Measurements from ENCODE around the gene ABCC1.

Gene ABCC1

DNA sequence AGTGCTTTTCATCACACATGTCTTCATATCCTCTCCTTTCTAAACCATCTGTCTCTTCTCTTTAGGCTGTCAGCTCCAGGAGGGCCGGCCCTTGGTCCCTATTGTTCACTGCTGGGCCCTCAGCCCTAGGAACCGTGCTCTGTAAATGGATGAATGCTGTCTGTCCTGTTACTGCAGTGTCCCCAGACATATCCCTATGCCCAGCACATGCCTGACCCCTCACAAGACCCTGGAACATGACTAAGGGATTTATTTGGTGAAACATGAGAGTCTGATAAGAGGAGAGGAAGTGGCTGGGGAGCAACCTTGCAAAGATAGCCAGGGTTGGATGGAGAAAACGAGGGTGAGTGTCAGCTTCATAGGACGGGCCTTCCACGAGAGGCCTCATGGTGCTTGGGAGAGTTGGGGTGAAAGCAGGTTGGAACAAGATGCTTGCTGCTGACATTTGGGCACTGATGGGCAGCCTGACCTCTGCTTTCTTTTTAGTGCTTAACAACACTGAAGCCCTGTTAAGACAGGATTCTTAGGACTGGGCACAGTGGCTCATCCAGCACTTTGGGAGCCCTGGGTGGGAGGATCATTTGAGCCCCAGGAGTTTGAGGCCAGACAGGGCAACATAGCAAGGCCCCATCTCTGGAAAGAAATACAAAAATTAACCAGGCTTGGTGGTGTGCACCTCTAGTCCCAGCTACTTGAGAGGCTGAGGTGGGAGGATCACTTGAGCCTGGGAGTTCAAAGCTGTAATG lies 39.0 kb downstream of the ABCC1 start:
- DNase-seq (ENCODE audit: low read depth in 3 of 3, low spot score in 1 of 3), result no peak

DNA sequence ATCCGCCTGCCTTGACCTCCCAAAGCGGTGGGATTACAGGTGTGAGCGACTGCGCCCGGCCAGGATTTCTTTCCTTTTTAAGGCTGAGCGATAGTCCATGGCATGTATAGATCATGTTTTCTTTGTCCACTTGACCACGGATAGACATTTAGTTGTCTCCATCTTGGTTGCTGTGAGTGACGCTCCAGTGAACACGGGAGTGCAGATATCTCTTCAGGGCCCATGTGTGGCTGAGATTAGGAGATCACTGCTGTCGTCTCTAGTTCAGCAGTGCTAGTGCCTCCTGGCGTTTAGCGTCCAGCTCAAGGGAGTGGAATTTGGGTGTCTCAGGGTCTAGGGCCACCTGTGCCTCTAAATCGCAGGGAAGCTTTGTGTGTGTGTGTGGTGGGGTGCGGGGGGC lies 41.5 kb downstream of the ABCC1 start:
- DNase-seq (ENCODE audit: low read depth in 3 of 3, low spot score in 1 of 3), result no peak

DNA sequence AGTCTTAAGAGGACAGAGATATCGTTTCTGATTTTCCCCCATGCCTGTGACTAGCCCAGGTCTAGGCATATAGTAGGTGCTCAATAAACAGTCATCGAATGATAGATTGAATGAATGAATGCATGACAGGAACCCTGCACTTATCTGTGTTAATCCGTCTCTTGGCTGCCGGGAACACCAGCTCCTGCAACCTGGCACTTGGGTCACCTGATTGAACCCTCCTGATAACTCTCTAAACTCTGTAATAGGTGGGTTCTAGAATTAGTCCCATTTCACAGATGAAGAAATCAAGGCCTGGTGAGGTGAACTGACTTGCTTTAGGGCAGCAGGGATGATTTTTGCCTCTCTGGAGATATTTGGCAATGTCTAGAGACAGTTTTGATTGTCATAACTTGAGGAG lies 43.7 kb downstream of the ABCC1 start:
- DNase-seq (ENCODE audit: low read depth in 3 of 3, low spot score in 1 of 3), result no peak

DNA sequence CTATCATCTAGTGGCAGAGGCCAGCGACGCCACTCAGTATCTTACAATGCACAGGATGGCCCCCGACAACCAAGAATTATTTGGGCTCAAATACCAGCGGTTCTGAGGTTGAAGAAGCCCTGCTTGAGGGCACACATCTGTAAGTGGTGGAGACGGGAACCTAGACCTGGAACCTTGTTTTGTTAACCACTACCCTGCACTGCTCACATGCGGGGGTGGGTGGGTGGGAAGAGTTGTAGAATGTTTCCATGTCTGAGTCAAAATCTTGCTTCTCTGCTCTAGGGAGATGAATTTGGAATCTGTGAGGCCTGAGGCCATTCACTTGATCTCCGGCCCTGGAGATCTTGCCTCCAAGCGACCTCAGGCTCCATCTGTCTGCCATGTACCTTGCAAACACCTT lies 44.1 kb downstream of the ABCC1 start:
- no peak for DNase-seq (ENCODE audit: low read depth in 3 of 3, low spot score in 1 of 3)

DNA sequence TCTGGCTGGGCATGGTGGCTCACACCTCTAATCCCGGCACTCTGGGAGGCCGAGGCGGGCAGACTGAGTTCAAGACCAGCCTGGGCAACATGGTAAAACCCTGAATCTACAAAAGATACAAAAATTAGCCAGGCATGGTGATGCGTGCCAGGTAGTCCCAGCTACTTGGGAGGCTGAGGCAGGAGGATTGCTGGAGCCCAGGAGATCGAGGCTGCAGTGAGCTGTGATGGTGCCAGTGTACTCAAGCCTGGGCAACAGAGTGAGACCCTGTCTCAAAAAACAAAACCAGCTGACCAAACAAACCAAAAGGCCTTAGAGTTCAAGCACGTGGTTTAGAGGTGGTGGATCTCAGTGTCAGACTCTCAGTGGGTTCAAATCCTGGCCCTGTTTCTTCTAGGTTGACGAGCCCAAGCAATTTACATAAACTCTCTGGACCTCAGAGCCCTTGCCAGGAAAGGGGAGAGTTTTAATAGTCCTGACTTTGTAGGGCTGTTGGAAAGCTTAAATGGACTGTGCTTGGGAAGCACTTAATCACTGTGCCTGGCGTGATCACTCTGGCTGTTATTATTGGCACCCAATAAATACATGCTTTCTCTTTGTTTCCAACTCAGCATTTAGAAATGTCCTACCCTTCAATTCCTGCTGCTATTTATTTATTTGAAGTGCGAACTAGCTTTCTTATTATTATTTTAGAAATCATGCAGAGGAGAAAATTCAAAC lies 44.7 kb downstream of the ABCC1 start:
- DNase-seq (ENCODE audit: low read depth in 3 of 3, low spot score in 1 of 3), result no peak

DNA sequence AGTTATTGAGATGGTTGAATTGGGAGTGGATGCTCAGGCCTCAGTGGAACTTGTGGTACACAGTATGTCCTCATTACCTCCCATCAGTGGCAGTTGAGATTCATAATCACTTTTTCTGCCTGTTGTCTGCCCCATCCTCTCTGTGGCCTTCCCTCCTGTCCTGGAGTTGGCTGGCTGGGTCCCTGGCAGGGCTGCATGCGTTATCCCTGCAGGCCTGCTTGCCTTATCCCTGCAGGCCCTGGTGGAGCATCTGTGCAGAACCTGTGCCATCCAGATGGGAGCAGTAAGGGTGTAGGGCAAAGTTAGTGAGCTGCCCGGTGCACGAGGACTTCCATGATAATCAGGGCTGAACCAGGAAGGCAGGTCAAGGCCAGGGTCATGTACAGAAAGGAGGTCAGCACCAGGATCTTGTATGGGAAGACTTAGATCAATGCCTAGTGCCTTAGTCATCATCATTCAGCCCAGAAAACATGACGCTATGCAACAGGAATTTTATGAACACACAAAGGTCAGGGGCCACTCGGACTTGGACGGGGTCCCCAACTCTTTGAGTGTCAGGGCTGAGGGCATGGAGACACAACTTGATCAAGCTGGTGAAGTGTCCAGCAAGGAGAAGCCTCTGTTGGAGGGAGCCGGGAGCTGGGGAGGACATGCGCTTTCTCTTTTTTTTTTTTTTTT lies 47.2 kb downstream of the ABCC1 start:
- DNase-seq (ENCODE audit: low read depth in 3 of 3, low spot score in 1 of 3), result no peak

DNA sequence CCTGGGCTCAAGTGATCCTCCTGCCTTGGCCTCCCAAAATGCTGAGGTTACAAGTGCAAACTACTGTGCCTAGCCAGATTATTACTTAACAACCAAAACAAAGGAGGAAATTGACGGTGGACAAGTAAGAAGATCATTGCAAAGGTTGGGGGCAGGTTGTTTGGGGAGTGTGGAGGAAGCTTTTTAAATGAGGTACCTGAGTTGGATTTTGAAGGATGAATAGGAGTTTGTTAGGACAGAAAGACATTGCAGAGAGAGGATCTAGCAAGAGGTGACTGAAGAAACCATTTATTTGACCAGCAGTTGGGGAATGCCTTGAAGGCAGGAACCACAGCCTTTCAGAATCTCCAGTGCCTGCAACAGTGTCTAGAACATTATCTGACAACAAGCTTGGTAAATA lies 51.3 kb downstream of the ABCC1 start:
- DNase-seq (ENCODE audit: low read depth in 3 of 3, low spot score in 1 of 3), result no peak

DNA sequence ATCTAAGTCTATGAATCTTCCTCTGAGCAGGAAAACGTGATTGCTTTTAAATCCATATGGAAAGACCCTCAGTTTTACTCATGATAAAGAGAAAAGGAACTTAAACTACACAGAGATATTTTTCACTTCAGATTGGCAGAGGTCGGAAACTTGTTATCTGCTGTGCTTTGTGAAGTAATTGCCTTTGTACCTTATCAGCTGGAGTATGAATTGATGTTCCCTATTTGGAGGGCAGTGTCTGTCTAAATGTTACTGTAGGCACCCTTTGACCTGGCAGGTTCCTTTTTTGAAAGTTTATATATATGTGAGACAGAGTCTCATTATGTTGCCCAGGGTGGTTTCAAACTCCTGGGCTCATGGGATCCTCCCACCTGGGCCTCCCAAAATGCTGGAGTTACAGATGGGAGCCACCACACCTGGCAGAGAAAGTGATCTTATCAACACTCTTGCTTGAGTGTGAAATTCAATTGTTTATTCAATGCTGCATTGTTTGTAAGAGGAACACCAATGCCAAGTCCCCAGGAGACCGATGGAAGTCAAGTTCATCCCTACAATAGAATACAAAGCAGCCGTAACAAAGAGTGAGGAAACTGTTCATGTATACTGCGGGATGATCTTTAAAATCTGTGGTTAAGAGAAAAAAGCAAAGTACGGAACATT lies 52.3 kb downstream of the ABCC1 start:
- no peak for DNase-seq (ENCODE audit: low read depth in 3 of 3, low spot score in 1 of 3)

DNA sequence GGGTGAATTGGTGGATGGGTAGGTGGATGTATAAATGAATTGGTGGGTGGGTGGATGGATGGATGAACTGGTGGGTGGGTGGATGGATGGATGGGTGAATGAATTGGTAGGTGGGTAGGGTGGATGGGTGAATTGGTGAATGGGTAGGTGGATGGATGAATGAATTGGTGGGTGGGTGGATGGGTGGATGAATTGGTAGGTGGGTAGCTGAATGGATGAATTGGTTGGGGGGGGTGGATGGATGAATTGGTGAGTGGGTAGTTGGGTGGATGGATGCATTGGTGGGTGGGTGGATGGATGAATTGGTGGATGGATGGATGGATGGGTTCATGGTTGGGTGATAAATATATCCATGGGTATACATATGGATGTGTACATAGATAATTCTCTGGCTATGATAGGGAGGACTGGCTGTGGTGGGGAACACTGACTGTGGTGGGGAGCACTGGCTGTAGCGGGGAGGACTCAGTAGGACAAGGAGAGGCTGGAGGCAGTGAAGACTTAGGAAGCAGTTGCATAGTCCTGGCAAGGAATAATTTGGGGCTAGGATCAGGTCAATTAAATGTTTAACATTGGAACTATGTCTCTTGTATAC lies 54.4 kb downstream of the ABCC1 start:
- no peak for DNase-seq (ENCODE audit: low read depth in 3 of 3, low spot score in 1 of 3)

DNA sequence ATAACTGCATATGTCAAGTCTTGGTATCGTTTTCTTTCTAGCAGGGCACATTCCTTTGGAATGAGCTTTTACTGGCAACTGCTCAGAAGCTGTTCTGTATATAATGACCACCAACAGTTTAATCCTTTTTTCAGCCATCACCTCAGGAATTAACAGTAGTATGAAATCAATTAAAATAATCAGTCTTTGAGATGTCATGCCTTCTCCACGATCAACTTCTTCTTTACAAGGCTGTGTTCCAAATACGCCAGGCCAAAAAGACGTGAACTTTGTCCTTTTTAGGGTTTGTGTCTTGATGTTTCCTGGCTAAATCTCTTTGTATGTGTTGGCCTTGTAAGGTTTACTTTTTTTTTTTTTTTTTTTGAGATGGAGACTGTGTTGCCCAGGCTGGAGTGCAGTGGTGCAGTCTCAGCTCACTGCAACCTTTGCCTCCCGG lies 54.9 kb downstream of the ABCC1 start:
- DNase-seq (ENCODE audit: low read depth in 3 of 3, low spot score in 1 of 3), result no peak

DNA sequence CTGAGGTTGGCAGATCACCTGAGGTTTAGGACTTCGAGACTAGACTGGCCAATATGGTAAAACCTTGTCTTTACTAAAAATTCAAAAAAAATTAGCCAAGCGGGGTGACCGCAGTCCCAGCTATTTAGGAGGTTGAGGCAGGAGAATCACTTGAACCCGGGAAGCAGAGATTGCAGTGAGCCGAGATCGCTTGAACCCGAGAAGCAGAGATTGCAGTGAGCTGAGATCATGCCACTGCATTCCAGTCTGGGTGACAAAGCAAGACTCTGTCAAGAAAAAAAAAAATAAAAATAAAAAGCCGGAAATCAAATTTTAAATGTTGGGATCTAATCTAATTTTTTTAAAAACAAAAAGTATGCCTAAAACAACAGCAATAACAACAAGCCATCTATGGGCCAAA lies 56.3 kb downstream of the ABCC1 start:
- no peak for DNase-seq (ENCODE audit: low read depth in 3 of 3, low spot score in 1 of 3)

DNA sequence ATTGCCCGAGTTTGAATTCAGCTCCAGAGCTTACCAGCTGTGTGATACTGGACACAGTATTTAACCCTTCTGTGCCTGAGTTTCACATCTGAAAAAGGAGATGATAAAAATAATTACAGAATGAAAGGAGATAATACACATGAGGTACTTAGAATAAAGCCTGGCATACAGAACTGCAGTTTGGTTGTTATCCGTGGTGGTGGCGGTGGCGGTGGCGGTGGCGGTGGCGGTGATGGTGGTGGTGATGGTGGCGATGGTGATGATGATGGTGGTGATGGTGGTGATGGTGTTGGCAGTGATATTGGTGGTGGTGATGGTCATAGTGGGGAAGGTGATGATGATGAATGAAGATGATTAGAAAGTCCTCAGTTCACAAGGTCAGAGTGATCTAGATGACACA lies 57.2 kb downstream of the ABCC1 start:
- DNase-seq (ENCODE audit: low read depth in 3 of 3, low spot score in 1 of 3), result no peak

DNA sequence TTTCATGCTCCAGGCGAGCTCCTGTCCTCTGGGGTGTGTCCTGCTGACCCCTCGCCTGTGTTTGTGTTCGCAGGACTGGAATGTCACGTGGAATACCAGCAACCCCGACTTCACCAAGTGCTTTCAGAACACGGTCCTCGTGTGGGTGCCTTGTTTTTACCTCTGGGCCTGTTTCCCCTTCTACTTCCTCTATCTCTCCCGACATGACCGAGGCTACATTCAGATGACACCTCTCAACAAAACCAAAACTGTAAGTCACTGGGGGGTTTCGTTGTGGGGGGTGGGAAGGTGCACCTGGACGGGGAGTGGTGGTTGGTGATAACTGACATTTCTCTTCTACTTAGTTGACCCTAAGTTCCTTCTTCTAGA lies 58.3 kb downstream of the ABCC1 start:
- no peak for DNase-seq (ENCODE audit: low read depth in 3 of 3, low spot score in 1 of 3)

DNA sequence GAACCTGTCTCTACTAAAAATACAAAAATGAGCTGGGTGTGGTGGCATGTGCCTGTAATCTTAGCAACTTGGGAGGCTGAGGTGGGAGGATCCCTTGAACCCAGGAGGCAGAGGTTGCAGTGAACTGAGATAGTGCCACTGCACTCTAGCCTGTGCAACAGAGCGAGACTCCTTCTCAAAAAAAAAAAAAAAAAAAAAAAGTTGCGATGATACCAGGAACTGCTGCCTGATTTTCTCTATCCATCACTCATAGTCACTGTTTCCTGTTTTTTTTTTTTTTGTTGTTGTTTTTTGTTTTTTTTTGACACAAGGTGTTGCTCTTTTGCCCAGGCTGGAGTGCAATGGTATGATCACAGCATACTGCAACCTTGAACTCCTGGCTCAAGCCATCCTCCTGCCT lies 59.2 kb downstream of the ABCC1 start:
- no peak for DNase-seq (ENCODE audit: low read depth in 3 of 3, low spot score in 1 of 3)

DNA sequence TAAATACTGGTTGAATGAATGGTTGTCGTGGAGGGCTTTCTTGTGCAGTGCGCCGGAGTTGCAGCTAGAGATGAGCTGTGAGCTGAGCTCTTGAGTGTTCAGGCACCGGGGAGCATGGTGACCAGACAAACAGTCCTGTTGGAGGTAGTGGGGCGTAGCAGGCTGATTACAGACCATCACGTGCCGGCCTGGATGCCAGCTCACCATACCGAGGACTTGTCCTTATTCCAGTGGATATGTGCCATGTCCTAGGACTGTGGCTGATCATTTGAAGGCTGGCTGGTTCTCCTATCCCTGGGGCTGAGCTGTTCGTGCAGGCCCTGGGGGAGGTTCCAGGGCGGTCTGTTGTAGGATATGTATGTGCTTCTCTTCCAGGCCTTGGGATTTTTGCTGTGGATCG lies 60.0 kb downstream of the ABCC1 start:
- DNase-seq (ENCODE audit: low read depth in 3 of 3, low spot score in 1 of 3), result no peak

DNA sequence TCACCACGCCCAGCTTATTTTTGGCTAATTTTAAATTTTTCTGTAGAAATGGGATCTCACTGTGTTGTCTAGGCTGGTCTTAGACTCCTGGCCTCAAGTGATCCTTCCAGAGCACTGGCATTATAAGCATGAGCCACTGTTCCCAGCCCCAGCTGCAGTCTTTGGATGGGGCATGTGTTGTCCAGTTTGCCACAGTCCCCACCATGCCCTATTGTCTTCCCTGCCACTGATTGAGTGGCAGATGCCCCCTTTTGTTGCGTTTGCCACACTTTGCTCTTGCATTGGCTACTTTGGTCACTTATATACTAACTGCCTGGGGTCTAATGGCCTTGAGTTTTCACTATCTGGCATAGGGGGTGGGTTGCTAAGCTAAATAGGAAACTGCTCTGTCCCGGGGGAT lies 60.8 kb downstream of the ABCC1 start:
- no peak for DNase-seq (ENCODE audit: low read depth in 3 of 3, low spot score in 1 of 3)

DNA sequence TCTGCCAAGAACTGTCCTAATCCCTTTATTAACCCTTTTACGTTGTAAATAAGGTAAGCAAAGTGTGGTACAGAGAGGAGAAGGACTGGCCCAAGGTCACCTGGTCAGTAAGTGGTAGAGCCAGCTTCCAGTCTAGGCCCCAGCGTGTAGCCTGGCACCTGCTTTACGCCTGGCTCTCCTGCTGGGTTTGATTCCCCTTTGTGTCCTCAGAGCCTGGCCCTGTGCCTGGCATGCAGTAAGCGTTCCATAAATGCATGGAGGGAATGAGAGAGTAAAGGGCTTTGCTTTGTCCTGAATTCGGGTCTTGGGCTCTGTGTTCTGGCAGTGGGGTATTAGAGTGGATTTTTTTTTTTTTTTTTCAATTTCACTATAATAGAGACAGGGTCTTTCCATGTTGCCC lies 62.7 kb downstream of the ABCC1 start:
- no peak for DNase-seq (ENCODE audit: low read depth in 3 of 3, low spot score in 1 of 3)

DNA sequence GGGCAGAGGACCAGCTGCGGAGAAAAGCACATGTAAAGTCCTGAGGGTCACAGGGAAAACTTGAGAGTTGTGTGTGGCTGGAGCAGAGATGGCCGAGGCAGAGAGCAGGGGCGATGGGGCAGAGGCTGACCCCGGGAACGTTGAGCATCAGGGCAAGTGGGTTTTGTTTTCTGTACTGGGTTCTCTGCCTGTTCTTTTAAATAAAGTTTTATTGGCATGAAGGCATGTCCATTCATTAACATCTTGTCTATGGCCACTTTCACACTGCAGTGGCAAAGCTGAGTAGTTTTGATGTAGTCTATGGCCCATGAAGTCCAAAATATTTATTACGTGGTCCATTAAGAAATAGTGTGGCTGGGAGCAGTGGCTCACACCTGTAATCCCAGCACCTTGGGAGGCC lies 64.4 kb downstream of the ABCC1 start:
- DNase-seq (ENCODE audit: low read depth in 3 of 3, low spot score in 1 of 3), result no peak

DNA sequence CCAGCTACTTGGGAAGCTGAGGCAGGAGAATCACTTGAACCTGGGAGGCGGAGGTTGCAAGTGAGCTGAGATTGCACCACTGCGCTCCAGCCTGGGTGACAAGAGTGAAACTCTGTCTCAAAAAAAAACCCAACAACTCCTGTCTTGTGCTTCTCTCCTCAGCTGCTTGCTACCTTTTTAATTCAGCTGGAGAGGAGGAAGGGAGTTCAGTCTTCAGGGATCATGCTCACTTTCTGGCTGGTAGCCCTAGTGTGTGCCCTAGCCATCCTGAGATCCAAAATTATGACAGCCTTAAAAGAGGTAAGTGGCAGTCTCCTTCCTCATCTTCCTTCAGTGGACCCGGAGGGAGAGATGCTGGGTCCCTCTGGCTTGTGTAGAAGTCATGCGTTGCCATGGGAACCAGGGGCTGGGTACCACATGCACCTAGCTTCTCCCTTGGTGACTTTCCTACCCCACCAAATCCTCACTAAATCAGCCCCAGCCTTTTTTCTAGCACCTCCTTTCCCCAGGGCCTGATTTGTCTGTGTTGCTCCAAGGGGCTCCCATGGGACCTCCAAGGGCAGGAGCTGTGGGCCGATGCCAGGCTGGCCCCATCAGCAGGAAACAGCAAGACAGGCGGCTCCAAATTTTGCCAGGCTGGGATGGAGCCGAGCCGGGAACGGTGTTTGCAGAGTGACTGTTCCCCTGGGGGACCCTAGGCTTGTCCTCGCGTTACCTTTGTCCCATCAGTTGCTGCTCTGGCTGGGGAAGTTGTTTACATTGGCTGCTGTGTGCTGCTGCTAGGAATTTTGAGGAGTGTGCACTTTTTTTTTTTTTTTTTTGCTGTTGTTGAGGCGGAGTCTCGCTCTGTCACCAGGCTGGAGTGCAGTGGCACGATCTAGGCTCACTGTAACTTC lies 65.2 kb downstream of the ABCC1 start:
- DNase-seq (ENCODE audit: low read depth in 3 of 3, low spot score in 1 of 3), result no peak

DNA sequence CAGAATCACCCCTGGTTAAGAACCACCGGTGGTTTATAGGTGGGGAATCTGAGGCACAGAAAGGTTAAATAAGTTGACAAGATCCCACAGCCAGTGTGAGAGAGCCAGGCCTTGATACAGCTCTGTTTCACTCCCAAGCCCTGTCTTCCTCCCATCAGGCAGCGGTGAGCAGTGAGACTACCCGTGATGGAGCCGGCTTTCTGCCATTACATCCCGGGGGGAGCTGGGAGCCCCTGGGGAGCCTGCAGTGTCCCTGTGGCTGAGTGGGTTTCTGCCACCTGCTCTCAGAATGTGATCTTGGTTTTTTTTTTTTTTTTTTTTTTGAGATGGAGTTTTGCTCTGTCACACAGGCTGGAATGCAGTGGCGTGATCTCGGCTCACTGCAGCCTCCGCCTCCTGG lies 66.4 kb downstream of the ABCC1 start:
- DNase-seq (ENCODE audit: low read depth in 3 of 3, low spot score in 1 of 3), result no peak

All from stimulated activated CD4-positive, alpha-beta T cell treated with anti-CD3 and anti-CD28 coated beads, TNF-alpha, amount 100 ng/mL, for 1 hour (primary cell).